ENCODE data around the gene CLEC4D. TPM values are rescaled to one million over a fixed set of nuclear protein-coding genes. Genes with fewer than 3 reads are reported as not detected.

CLEC4D gene
- polyA plus RNA-seq (not detected in 3 replicates), polyA minus RNA-seq (not detected in 3 replicates)
- polyA plus RNA-seq (2011; ENCODE audit: low read depth): not detected
- polyA plus RNA-seq (2011; cell fraction: cytosol; rRNA removed): not detected in 2 replicates
- polyA plus RNA-seq (2011; cell fraction: nucleus; rRNA removed): not detected in 2 replicates
- not detected in 2 replicates for polyA plus RNA-seq (2012; ENCODE audit: low replicate concordance)
- not detected for polyA minus RNA-seq (2011; cell fraction: cytosol; rRNA and poly(A)+ RNA removed)
- polyA minus RNA-seq (2011; cell fraction: nucleus; rRNA and poly(A)+ RNA removed): not detected in 2 replicates

DNA sequence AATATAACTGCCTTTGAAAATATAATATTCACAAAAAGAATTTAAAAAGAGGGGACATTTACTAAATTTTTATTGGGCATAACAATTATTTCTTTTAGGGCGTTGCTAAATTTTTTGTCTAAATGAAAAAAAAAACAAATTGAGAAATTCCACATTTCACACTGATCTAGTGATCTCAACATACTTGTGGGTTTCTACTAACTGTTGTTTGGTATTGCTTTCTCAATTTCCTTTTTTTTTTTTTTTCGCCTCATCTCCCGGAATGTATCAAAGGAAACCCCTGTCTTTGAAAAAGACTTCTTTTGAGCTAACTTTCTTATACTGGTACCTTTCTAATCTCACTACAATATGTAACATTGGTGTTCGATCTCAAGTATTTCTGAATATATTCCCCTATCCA is at the start of gene CLEC4D:
Gene CLEC4D, plus strand, starts transcription at position 248 of the 400 bp plus-strand sequence. CDS start 230 bp downstream, outside the sequence.
- TF ChIP-seq, protein P1, sequence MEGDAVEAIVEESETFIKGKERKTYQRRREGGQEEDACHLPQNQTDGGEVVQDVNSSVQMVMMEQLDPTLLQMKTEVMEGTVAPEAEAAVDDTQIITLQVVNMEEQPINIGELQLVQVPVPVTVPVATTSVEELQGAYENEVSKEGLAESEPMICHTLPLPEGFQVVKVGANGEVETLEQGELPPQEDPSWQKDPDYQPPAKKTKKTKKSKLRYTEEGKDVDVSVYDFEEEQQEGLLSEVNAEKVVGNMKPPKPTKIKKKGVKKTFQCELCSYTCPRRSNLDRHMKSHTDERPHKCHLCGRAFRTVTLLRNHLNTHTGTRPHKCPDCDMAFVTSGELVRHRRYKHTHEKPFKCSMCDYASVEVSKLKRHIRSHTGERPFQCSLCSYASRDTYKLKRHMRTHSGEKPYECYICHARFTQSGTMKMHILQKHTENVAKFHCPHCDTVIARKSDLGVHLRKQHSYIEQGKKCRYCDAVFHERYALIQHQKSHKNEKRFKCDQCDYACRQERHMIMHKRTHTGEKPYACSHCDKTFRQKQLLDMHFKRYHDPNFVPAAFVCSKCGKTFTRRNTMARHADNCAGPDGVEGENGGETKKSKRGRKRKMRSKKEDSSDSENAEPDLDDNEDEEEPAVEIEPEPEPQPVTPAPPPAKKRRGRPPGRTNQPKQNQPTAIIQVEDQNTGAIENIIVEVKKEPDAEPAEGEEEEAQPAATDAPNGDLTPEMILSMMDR (optimal IDR thresholded peaks at IDR 0.05 in 1 of 3, IDR thresholded peaks at IDR 0.05 in 1 of 3, conservative IDR thresholded peaks at IDR 0.05 in 1 of 3; ENCODE audit: extremely low read depth in 1 of 3, insufficient read depth in 2 of 3, low read length in 3 of 3): no peak
- TF ChIP-seq EZH2 (IDR thresholded peaks at IDR 0.05; ENCODE audit: low read length): no peak
- no peaks in the 10 kb centered on the region for H4K20me1 ChIP-seq (ENCODE audit: control insufficient read depth, extremely low read depth, insufficient read depth, low read length)
- H3K9me1 ChIP-seq (ENCODE audit: control insufficient read depth, extremely low read depth, insufficient read depth, low read length): no peaks in the 10 kb centered on the region
- FAIRE-seq (no peak), DNase-seq (ENCODE audit: low read depth, low spot score) (no peak)
- H3K27ac ChIP-seq (ENCODE audit: control insufficient read depth, insufficient read depth, low read length): no peak within 1 kb of the TSS
- H3K9ac ChIP-seq (ENCODE audit: control insufficient read depth, extremely low read depth, insufficient read depth, low read length): no peak within 1 kb of the TSS
- H3K9me3 ChIP-seq (ENCODE audit: control insufficient read depth, low read depth, low read length): no peaks in the 10 kb centered on the region
- no peak within 1 kb of the TSS for H3K4me3 ChIP-seq (ENCODE audit: control insufficient read depth in 2 of 3, extremely low read depth in 1 of 3, insufficient read depth in 2 of 3, low read depth in 1 of 3, low read length in 3 of 3)
- no peak within 1 kb of the TSS for H3K4me2 ChIP-seq (ENCODE audit: control insufficient read depth, extremely low read depth, insufficient read depth, low read depth, low read length)
- H3K36me3 ChIP-seq (ENCODE audit: control insufficient read depth in 2 of 2, extremely low read depth in 1 of 2, insufficient read depth in 2 of 2, low read length in 2 of 2): no peaks in the 10 kb centered on the region
- H2AFZ ChIP-seq (ENCODE audit: control insufficient read depth, low read length): no peak within 1 kb of the TSS
- no peaks in the 10 kb centered on the region for H3K4me1 ChIP-seq (ENCODE audit: control insufficient read depth, extremely low read depth, insufficient read depth, low read length)
- H3K27me3 ChIP-seq (ENCODE audit: control insufficient read depth, extremely low read depth, insufficient read depth, low read length): no peaks in the 10 kb centered on the region
- H3K79me2 ChIP-seq (ENCODE audit: control insufficient read depth, insufficient read depth, low read length): no peaks in the 10 kb centered on the region
- dilution Hi-C loops (cut with MboI; ENCODE audit: extremely low pct_ligation_motif_present, low sequenced_read_pairs): no loop called here

GRCh38 chr12:8465301-8465996 is 47.9 kb upstream of the CLEC4D start:
- TF ChIP-seq EZH2 (IDR thresholded peaks at IDR 0.05; ENCODE audit: low read length): no peak
- TF ChIP-seq, protein P1 (optimal IDR thresholded peaks at IDR 0.05 in 1 of 3, IDR thresholded peaks at IDR 0.05 in 1 of 3, conservative IDR thresholded peaks at IDR 0.05 in 1 of 3; ENCODE audit: extremely low read depth in 1 of 3, insufficient read depth in 2 of 3, low read length in 3 of 3): no peak
- H3K4me2 ChIP-seq (ENCODE audit: control insufficient read depth, extremely low read depth, insufficient read depth, low read depth, low read length): no peak overlapping the region
- H3K79me2 ChIP-seq (ENCODE audit: control insufficient read depth, insufficient read depth, low read length): no peaks in the 10 kb centered on the region
- H3K4me3 ChIP-seq (ENCODE audit: control insufficient read depth in 2 of 3, extremely low read depth in 1 of 3, insufficient read depth in 2 of 3, low read depth in 1 of 3, low read length in 3 of 3): no peak overlapping the region
- no peak overlapping the region for H2AFZ ChIP-seq (ENCODE audit: control insufficient read depth, low read length)
- FAIRE-seq: no peak
- H3K36me3 ChIP-seq (ENCODE audit: control insufficient read depth in 2 of 2, extremely low read depth in 1 of 2, insufficient read depth in 2 of 2, low read length in 2 of 2): no peaks in the 10 kb centered on the region
- DNase-seq (ENCODE audit: low read depth, low spot score): no peak
- no peak overlapping the region for H3K27ac ChIP-seq (ENCODE audit: control insufficient read depth, insufficient read depth, low read length)
- H3K27me3 ChIP-seq (ENCODE audit: control insufficient read depth, extremely low read depth, insufficient read depth, low read length): no peaks in the 10 kb centered on the region
- dilution Hi-C loops (cut with MboI; ENCODE audit: extremely low pct_ligation_motif_present, low sequenced_read_pairs): no loop called here
- H3K9ac ChIP-seq (ENCODE audit: control insufficient read depth, extremely low read depth, insufficient read depth, low read length): no peak overlapping the region
- no peaks in the 10 kb centered on the region for H3K4me1 ChIP-seq (ENCODE audit: control insufficient read depth, extremely low read depth, insufficient read depth, low read length)
- no peaks in the 10 kb centered on the region for H3K9me3 ChIP-seq (ENCODE audit: control insufficient read depth, low read depth, low read length)
- H3K9me1 ChIP-seq (ENCODE audit: control insufficient read depth, extremely low read depth, insufficient read depth, low read length): no peaks in the 10 kb centered on the region
- H4K20me1 ChIP-seq (ENCODE audit: control insufficient read depth, extremely low read depth, insufficient read depth, low read length): no peaks in the 10 kb centered on the region

All from keratinocyte (primary cell).